Skin of body (tissue), 3 donors: ENCODE data around the gene LDB1. TPM values are rescaled to one million over a fixed set of nuclear protein-coding genes. Genes with fewer than 3 reads are reported as not detected.

Source experiments
- DNase-seq: peaks from one replicate; lab custom pipeline; 2025; lab: John Stamatoyannopoulos, UW
- small RNA-seq: library from RNA; depleted of rRNA; stranded (forward); fragments of <200 nt; gene quantifications from one replicate; pipeline ENCODE3, GENCODE V24; 2014; ENCODE audit warnings: low replicate concordance
- total RNA-seq: library from RNA; depleted of rRNA; stranded (reverse); fragments of >200 nt; gene quantifications from one replicate; pipeline ENCODE4 v1.2.3, GENCODE V29; 2014

The LDB1 gene
- total RNA-seq, 1 donor from 2014 or later: 39.3 TPM

DNA sequence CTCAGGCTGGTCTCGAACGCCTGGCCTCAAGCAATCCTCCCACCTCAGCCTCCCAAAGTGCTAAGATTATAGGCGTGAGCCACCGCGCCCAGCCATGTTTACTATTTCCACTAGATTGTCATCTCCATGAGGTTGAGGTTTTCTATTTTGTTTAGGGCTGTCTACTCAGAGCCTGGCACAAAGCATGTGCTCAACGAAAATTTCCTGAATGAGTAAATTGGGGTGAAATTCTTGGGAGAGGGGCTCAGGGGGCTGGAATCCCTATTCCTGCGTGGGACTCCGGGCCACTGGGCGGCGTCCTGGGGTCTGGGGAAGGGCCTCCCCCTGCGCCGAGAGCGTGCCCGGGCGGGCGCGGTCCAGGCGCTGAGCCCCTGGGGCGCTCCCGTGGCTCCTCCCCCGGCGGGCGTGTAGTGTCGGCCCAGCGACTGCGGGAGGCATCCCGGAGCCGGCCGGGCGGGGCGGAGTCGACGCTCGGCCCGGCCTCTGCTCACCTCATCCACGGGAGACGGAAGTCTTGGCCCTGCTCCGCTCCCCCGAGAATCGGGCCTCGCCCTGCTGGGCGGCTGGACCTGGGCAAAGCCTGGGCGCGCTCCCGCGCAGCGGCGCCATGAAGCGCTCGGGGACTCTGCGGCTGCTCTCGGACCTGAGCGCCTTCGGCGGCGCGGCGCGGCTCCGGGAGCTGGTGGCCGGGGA is 55.2 kb downstream of the LDB1 start, which contains the start of gene HPS6:
TSS of gene HPS6 (plus strand) at position 482 of the 693 bp plus-strand sequence. CDS start at position 608, 126 bp downstream.
- peak; percentile 76 for DNase-seq

DNA sequence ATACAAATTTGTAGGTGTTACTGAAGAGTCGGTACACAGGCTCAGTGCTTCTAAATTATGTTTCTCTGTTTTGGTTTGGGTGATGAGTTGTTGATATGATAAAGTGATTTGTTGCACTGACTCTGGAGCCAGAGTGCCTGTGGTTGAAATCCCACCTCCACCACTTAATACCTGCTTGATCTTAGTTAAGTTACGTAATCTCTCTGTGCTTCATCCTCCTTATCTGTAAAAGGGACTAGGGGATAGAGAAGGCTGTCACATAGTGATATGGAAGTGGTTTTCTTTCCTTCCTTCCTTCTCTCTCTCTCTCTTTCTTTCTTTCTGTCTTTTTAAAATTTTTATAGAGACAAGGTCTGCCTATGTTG is 55.7 kb downstream of the LDB1 start:
- DNase-seq: no peak

DNA sequence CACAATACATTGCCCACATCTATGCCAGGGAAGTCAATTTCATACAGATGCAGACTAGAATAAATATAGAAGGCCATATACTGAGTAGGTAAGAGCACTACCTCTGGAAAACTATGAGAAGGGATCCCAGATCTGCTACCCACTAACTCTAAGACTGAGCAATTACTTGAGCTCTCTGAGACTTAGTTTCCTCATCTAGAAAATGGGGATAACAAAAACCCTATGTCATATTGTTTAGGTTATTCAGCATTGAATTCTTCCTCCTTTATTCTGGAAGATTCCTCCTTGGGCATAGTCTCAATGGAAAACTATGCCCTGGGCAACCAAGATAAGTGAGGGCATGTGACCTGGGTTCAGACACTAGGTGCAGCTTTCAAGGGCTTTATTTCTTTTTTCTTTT is 60.2 kb downstream of the LDB1 start:
- DNase-seq: no peak

Small RNA genes within 50 kb of the gene (small RNA-seq; reads per million reads assigned to genes)
- not detected for gene AL500527.1
- not detected for gene AL500527.2

Other genes starting within 250 kb of the LDB1 start
- gene ARMH3, start 64.2 kb downstream of the LDB1 start, total RNA-seq: 16.6 TPM
- 9.0 TPM for gene HPS6, start 55.0 kb downstream of the LDB1 start, total RNA-seq
- gene PPRC1, start 12.7 kb upstream of the LDB1 start, total RNA-seq: 23.3 TPM
- 33.0 TPM for gene NOLC1, start 32.0 kb upstream of the LDB1 start, total RNA-seq
- gene ELOVL3, start 105.9 kb upstream of the LDB1 start, total RNA-seq: 33.1 TPM
- 0.39 TPM for gene PITX3, start 121.1 kb upstream of the LDB1 start, total RNA-seq
- 22.8 TPM for gene GBF1, start 125.2 kb upstream of the LDB1 start, total RNA-seq